DOHH2 (cell line): ENCODE data around the gene BICC1.
A peak's percentile ranks its signal among the peaks of the same experiment; 100 is the strongest.

ENCODE experiments used
- H3F3A ChIP-seq: fragments of 200-600 bp; sonication (generic), shearing (Covaris generic); 2 replicates; pipeline ENCODE4 v1.6.0; 2016; ENCODE audit warnings: antibody characterized with exemption, mild to moderate bottlenecking; ENCODE audit not compliant: control insufficient read depth, insufficient read depth
- H3K27ac ChIP-seq: fragments of 200-600 bp; sonication (generic); 2 replicates; pipeline ENCODE4 v1.5.1; 2014; ENCODE audit warnings: low read depth, mild to moderate bottlenecking, low read length, moderate library complexity
- H3K27me3 ChIP-seq: fragments of 200-600 bp; sonication (generic); 2 replicates; pipeline ENCODE4 v1.6.1; 2014; ENCODE audit warnings: mild to moderate bottlenecking, low read length, mixed read lengths; ENCODE audit not compliant: control insufficient read depth
- H3K36me3 ChIP-seq: fragments of 200-600 bp; sonication (generic); 2 replicates; pipeline ENCODE4 v1.6.1; 2014; ENCODE audit warnings: mild to moderate bottlenecking, low read length, moderate library complexity, mixed read lengths; ENCODE audit not compliant: control insufficient read depth
- H3K4me1 ChIP-seq: fragments of 200-600 bp; sonication (generic); 2 replicates; pipeline ENCODE4 v1.6.1; 2014; ENCODE audit warnings: mild to moderate bottlenecking, low read length, mixed read lengths; ENCODE audit not compliant: control insufficient read depth
- H3K4me2 ChIP-seq: fragments of 200-600 bp; sonication (generic); 2 replicates; pipeline ENCODE4 v1.6.0; 2014; ENCODE audit warnings: mild to moderate bottlenecking, low read length, moderate library complexity
- H3K4me3 ChIP-seq: fragments of 200-600 bp; sonication (generic); 2 replicates; pipeline ENCODE4 v1.5.1; 2014; ENCODE audit warnings: mild to moderate bottlenecking, low read length, mixed read lengths
- H3K79me2 ChIP-seq: fragments of 200-600 bp; sonication (generic); 2 replicates; pipeline ENCODE4 v1.6.1; 2014; ENCODE audit warnings: mild to moderate bottlenecking, low read length, mixed read lengths; ENCODE audit not compliant: control insufficient read depth
- H3K9me2 ChIP-seq: fragments of 200-600 bp; sonication (generic); replicated peaks from 2 replicates; pipeline ENCODE4 v1.6.1; 2014; ENCODE audit warnings: mild to moderate bottlenecking, low read length, mixed read lengths; ENCODE audit not compliant: control insufficient read depth
- H3K9me3 ChIP-seq: fragments of 200-600 bp; sonication (generic); 2 replicates; pipeline ENCODE4 v1.6.1; 2014; ENCODE audit warnings: antibody characterized with exemption, low read length, mixed read lengths; ENCODE audit not compliant: control insufficient read depth, insufficient read depth
- H4K20me1 ChIP-seq: fragments of 200-600 bp; sonication (generic); 2 replicates; pipeline ENCODE4 v1.6.0; 2014; ENCODE audit warnings: low read depth, mild to moderate bottlenecking, antibody characterized with exemption, low read length, moderate library complexity; ENCODE audit not compliant: control insufficient read depth, insufficient read depth
- EZH2phosphoT487 ChIP-seq: fragments of 200-600 bp; sonication (generic); IDR thresholded peaks from 2 replicates; pipeline ENCODE4 v1.6.1; 2017; ENCODE audit warnings: borderline replicate concordance, mild to moderate bottlenecking, antibody characterized with exemption, low read length, moderate library complexity, mixed read lengths
- TF ChIP-seq, protein P1 (sequence below): fragments of 200-600 bp; sonication (generic); IDR thresholded peaks from one replicate; pipeline ENCODE4 v1.5.1; 2014; ENCODE audit warnings: antibody characterized with exemption, mild to moderate bottlenecking, low read depth, low read length; ENCODE audit not compliant: poor library complexity, severe bottlenecking

The BICC1 gene

GRCh38 chr10:58781873-58782488 is 269.3 kb downstream of the BICC1 start:
- H3K36me3 ChIP-seq, result no peaks in the 10 kb centered on the region
- TF ChIP-seq, protein P1, sequence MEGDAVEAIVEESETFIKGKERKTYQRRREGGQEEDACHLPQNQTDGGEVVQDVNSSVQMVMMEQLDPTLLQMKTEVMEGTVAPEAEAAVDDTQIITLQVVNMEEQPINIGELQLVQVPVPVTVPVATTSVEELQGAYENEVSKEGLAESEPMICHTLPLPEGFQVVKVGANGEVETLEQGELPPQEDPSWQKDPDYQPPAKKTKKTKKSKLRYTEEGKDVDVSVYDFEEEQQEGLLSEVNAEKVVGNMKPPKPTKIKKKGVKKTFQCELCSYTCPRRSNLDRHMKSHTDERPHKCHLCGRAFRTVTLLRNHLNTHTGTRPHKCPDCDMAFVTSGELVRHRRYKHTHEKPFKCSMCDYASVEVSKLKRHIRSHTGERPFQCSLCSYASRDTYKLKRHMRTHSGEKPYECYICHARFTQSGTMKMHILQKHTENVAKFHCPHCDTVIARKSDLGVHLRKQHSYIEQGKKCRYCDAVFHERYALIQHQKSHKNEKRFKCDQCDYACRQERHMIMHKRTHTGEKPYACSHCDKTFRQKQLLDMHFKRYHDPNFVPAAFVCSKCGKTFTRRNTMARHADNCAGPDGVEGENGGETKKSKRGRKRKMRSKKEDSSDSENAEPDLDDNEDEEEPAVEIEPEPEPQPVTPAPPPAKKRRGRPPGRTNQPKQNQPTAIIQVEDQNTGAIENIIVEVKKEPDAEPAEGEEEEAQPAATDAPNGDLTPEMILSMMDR, result peak; percentile 65
- TF ChIP-seq EZH2phosphoT487, result no peak
- H3F3A ChIP-seq, result no peaks in the 10 kb centered on the region
- H3K79me2 ChIP-seq, result no peaks in the 10 kb centered on the region
- no peak overlapping the region for H3K4me2 ChIP-seq
- 0 out of 2 replicates have a peak, but pooled peaks cover 2% of the 10 kb centered on the region for H3K27me3 ChIP-seq
- no peaks in the 10 kb centered on the region for H3K9me3 ChIP-seq
- no peak overlapping the region for H3K27ac ChIP-seq
- no peaks in the 10 kb centered on the region for H3K4me1 ChIP-seq
- no peaks in the 10 kb centered on the region for H3K9me2 ChIP-seq
- no peaks in the 10 kb centered on the region for H4K20me1 ChIP-seq
- H3K4me3 ChIP-seq, result no peak overlapping the region

DNA sequence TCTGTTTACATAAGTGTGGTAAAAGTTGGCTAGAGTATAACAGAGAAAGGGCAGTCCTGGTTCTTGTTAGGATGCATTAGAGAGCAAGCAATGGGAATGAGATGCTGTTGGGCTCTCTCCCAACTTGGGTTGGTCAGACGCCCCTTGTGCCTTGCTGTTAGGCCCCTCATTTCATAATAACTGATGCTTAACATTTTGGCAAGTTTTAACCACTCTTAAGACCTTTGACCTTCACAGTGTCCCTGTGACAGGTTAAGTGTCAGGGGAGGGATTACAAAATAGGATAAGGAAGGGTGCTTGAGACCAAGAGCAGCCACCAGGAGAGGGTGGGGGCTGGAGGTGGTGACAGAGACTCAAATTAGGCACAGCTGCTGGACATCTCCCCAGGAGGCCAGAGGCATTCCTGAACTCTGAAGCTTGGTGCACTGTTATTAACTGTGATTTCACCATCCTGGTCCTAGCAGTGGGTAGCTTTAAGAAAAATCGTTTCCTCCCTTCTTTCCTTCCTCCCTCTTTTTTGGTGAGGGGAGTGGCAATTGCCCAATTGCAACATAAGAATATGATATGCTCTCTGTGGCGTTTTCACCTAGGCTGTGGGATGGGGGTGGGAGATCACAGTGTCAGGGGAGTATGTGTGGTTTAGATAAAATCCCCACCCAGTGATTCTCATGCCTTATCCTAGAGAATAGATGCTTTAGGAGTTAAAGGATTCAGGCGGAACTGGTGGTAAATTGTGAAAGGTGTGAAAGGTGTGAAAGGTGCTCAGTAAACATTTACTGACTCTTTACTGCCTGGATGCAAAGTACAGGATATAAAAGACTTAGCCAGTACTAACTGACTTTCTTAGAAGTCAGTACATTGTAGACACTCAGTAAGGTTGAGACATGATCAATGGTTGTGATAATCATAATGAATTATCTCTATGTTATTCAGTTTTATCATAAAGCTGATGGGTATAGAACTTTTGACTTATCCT is 270.5 kb downstream of the BICC1 start:
- Histone ChIP-seq H3K27ac (no peak overlapping the region), H3K36me3 (no peaks in the 10 kb centered on the region), H3K9me3 (no peaks in the 10 kb centered on the region), H3K9me2 (no peaks in the 10 kb centered on the region), H3K4me3 (no peak overlapping the region), H3K27me3 (no peaks in the 10 kb centered on the region), H3K79me2 (no peaks in the 10 kb centered on the region), H4K20me1 (no peaks in the 10 kb centered on the region), H3K4me2 (no peak overlapping the region), H3K4me1 (no peaks in the 10 kb centered on the region), H3F3A (no peaks in the 10 kb centered on the region)
- TF ChIP-seq, protein P1, result no peak
- no peak for TF ChIP-seq EZH2phosphoT487

GRCh38 chr10:58784361-58784760 is 271.7 kb downstream of the BICC1 start:
- Histone ChIP-seq H3F3A (no peaks in the 10 kb centered on the region), H3K9me2 (no peaks in the 10 kb centered on the region), H3K27me3 (no peaks in the 10 kb centered on the region), H3K4me2 (no peak overlapping the region), H3K79me2 (no peaks in the 10 kb centered on the region), H3K4me1 (no peaks in the 10 kb centered on the region), H3K27ac (no peak overlapping the region), H3K9me3 (no peaks in the 10 kb centered on the region), H4K20me1 (no peaks in the 10 kb centered on the region), H3K36me3 (no peaks in the 10 kb centered on the region), H3K4me3 (no peak overlapping the region)
- TF ChIP-seq EZH2phosphoT487, result no peak
- TF ChIP-seq, protein P1, result no peak
